ENCODE measurements around the gene PCED1B.

PCED1B gene

DNA sequence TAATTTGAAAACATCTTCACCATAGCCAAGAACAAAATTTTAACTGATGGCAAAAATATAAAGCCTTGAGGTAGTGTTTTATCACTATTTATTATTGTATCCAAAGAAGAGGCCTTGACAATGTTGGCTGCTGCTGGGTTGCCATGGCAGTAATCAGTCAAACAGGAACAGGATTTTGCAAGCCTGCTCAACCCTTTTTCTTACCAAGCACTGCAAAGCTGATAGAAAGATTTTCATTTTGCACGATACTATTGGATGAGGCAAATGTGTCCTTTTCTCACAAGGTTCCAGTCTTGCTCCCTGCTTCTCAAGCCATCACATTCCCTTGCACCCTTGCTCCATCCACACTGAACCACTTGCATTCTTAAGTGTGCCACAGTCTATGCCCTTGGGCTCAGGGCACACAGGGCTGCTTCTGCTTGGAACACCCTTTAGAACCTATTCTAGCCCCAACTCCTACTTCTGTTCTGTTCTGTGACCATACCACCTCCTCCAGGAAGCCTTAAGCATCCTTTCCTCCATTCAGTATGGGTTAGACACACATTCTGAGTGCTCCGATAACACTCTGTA lies 76.8 kb downstream of the PCED1B start:
- Histone ChIP-seq H3K27me3 (no peaks in the 10 kb centered on the region; the same call in 1 of the 2 replicates), H3K4me1 (no peaks in the 10 kb centered on the region), H3K36me3 (no peaks in the 10 kb centered on the region), H3K9me3 (no peaks in the 10 kb centered on the region), H3K4me3 (ENCODE audit: low read depth, low read length) (no peak overlapping the region)
- no peak for DNase-seq
- TF ChIP-seq, protein P1, sequence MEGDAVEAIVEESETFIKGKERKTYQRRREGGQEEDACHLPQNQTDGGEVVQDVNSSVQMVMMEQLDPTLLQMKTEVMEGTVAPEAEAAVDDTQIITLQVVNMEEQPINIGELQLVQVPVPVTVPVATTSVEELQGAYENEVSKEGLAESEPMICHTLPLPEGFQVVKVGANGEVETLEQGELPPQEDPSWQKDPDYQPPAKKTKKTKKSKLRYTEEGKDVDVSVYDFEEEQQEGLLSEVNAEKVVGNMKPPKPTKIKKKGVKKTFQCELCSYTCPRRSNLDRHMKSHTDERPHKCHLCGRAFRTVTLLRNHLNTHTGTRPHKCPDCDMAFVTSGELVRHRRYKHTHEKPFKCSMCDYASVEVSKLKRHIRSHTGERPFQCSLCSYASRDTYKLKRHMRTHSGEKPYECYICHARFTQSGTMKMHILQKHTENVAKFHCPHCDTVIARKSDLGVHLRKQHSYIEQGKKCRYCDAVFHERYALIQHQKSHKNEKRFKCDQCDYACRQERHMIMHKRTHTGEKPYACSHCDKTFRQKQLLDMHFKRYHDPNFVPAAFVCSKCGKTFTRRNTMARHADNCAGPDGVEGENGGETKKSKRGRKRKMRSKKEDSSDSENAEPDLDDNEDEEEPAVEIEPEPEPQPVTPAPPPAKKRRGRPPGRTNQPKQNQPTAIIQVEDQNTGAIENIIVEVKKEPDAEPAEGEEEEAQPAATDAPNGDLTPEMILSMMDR (IDR thresholded peaks at IDR 0.05; ENCODE audit: low read depth, low read length): no peak

DNA sequence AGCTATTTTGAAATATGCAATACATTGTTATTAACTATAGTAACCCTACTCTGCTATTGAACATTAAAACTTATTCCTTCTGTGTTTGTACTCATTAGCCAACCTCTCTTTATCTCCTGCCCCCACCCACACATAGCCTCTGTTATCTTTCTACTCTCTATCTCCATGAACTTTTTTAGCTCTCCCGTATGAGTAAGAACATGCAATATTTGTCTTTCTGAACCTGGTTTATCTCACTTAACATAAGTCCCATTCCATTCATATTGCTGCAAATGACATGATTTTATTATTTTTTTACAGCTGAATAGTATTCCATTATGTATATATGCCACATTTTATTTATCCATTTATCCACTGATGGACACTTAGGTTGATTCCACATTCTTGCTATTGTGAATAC lies 79.4 kb downstream of the PCED1B start:
- Histone ChIP-seq H3K4me3 (ENCODE audit: low read depth, low read length) (no peak overlapping the region), H3K9me3 (no peaks in the 10 kb centered on the region), H3K4me1 (no peaks in the 10 kb centered on the region), H3K36me3 (no peaks in the 10 kb centered on the region), H3K27me3 (no peaks in the 10 kb centered on the region; the same call in 1 of the 2 replicates)
- TF ChIP-seq, protein P1 (IDR thresholded peaks at IDR 0.05; ENCODE audit: low read depth, low read length): no peak
- DNase-seq: no peak

DNA sequence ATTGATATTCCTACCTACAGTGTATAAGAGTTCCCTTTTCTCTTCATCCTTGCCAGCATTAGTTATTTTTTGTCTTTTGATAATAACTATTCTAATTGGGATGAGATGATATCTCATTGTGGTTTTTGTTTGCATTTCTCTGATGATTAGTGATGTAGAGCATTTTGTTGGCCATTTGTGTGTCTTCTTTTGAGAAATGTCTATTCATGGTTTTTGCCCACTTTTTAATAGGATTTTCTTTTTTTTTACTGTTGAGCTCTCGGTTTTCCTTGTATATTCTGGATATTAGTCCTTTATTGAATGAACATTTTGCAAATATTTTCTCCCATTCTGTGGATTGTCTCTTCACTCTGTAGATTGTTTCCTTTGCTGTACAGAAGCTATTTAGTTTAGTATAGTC lies 79.9 kb downstream of the PCED1B start:
- TF ChIP-seq, protein P1 (IDR thresholded peaks at IDR 0.05; ENCODE audit: low read depth, low read length): no peak
- no peaks in the 10 kb centered on the region for H3K27me3 ChIP-seq

DNA sequence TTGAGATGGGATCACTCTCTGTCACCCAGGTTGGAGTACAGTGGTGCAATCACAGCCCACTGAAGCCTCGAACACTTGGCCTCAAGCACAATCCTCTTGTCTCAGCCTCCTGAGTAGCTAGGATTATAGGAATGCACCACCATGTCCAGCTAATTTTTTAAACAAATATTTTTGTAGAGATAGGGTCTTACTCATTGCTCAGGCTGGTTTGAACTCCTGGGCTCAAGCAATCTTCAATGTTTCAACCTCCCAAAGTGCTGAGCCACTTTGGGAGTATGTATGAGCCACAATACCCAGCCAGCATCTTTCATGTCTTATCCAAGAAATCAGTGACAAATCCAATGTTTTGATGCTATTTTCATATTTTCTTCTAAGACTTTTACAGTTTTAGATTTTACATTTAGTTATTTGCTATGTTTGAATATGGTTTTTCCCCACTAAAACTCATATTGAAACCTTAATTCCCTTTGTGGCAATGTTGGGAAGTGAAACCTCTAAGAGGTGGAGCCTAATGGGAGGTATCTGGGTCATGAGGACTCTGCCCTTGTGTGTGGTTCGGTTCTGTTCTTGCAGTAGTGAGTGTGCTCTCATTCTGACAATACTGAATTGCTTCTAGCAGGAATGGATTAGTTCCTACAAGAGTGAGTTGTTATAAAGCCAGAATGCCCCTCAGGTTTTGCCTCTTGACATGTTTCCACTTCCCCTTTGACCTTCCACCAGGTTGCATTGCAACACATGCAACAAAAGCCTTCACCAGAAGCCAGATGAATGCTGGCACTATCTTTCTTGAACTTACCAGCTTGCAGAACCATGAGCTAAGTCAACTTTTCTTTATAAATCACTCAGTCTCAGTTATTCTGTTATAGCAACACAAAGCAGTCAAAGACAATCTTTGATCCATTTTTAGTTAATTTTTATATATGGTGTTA lies 81.2 kb downstream of the PCED1B start:
- DNase-seq: no peak
- Histone ChIP-seq H3K27me3 (no peaks in the 10 kb centered on the region), H3K4me1 (no peaks in the 10 kb centered on the region), H3K9me3 (no peaks in the 10 kb centered on the region), H3K36me3 (no peaks in the 10 kb centered on the region), H3K4me3 (ENCODE audit: low read depth, low read length) (no peak overlapping the region)
- TF ChIP-seq, protein P1 (IDR thresholded peaks at IDR 0.05; ENCODE audit: low read depth, low read length): no peak

More for the DNA sequence above, 79.9 kb downstream of the PCED1B start:
- H3K4me1 ChIP-seq: no peaks in the 10 kb centered on the region
- DNase-seq: no peak
- no peak overlapping the region for H3K4me3 ChIP-seq (ENCODE audit: low read depth, low read length)
- no peaks in the 10 kb centered on the region for H3K9me3 ChIP-seq
- H3K36me3 ChIP-seq: no peaks in the 10 kb centered on the region

DNA sequence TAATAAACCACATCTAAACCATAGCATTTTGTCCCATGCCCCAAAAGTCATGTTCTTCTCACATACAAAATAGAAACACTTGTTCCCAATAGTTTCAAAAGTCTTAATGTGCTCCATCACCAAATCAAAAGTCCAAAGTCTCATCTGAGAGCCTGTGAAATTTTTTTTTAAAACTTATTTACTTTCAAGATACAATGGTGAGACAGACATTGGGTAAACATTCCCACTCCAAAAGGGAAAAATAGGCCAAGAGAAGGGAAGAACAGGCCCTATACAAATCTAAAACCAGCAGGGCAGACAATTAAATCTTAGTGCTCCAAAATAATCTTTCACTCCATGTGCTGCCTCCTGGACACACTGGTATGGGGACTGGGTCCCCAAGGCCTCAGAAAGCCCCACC lies 84.7 kb downstream of the PCED1B start:
- TF ChIP-seq, protein P1 (IDR thresholded peaks at IDR 0.05; ENCODE audit: low read depth, low read length): no peak
- H3K27me3 ChIP-seq: no peaks in the 10 kb centered on the region
- no peaks in the 10 kb centered on the region for H3K4me1 ChIP-seq
- DNase-seq: no peak
- no peaks in the 10 kb centered on the region for H3K9me3 ChIP-seq
- no peaks in the 10 kb centered on the region for H3K36me3 ChIP-seq
- H3K4me3 ChIP-seq (ENCODE audit: low read depth, low read length): no peak overlapping the region
